ENCODE measurements around the gene PNPLA6.

Gene PNPLA6

DNA sequence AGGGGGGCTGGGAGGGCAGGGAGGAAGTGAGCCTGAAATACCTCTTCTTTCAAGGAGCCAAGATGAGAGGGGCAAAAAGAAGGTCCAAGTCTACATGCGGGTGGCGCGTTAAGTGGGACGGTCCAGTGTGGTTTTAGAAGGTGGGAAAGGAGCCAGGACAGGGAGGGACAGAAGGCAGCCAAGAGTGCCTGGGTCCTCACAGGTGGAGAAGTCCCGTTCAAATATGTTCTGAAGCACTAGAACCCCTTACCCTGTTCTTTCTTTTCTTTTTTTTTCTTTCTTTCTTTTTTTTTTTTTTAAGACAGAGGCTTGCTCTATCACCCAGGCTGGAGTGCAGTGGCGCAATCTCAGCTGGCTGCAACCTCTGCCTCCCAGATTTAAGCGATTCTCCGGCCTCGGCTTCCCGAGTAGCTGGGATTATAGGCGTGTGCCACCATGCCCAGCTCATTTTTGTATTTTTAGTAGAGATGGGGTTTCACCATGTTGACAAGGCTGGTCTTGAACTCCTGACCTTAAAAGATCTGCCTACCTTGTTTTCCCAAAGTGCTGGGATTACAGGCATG lies 67.5 kb downstream of the PNPLA6 start:
- DNase-seq, result no peak

DNA sequence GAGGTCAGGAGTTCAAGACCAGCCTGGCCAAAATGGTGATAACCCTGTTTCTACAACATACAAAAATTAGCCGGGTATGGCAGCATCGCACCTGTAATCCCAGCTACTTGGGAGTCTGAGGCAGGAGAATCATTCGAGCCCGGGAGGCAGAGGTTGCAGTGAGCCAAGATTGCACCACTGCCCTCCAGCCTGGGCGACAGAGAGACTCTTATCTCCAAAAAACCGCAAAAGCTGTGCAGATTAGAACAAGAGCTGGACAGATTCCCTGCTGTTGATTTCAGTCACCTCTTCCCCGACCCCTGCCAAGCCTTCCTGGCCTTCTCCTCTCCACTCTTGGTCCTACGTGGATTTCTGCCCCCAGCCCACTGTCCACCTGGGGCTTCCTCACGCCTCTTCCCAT lies 68.4 kb downstream of the PNPLA6 start:
- DNase-seq, result no peak

DNA sequence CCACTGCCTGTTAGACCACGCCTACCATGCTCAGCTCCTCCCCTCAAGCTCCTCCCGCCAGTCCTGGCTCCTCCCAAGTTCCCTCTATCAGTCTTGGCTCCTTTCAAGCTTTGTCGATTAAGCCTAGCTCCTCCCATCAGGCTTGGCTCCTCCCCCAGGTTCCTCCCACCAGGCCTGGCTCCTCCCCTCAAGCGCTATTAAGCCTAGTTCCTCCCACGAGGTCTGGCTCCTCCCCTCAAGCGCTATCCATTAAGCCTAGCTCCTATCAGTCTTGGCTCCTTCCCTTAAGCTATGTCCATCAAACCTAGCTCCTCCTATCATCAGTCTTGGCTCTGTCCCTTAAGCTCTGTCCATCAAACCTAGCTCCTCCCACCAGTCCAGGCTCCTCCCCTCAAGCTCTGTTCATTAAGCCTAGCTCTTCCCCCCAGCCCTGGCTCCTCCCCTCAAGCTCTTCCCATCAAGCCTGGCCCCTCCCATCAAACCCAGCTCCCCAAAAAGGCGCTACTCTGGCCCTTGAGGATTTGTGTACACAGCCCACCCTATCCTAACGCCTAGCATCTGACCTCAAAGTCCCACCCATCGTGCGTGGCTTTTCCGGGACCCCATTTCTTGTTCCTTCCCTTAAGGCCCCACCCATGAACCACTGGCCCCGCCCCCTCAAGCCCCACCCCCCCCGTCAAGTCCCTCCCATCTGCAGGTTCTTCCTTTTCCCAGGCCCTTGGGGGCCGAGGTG lies 70.1 kb downstream of the PNPLA6 start:
- peak; percentile 48 for DNase-seq

DNA sequence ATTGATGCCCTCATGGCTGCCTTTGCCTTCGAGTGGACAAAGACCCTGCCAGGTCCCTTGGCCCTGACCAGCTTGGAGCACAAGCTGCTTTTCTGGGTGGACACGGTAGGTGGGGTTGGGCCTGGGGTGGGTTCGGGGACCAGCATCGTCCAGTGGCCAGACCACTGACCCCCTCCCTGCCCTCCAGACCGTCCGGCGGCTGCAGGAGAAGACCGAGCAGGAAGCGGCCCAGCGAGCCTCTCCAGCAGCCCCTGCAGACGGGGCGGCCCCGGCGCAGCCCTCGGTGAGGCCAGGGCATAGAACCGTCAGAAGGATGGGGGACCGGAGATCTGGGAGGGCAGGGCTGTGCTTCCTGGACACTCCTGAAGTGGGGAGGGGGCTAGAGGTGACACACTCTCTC lies 70.8 kb downstream of the PNPLA6 start:
- DNase-seq, result no peak

DNA sequence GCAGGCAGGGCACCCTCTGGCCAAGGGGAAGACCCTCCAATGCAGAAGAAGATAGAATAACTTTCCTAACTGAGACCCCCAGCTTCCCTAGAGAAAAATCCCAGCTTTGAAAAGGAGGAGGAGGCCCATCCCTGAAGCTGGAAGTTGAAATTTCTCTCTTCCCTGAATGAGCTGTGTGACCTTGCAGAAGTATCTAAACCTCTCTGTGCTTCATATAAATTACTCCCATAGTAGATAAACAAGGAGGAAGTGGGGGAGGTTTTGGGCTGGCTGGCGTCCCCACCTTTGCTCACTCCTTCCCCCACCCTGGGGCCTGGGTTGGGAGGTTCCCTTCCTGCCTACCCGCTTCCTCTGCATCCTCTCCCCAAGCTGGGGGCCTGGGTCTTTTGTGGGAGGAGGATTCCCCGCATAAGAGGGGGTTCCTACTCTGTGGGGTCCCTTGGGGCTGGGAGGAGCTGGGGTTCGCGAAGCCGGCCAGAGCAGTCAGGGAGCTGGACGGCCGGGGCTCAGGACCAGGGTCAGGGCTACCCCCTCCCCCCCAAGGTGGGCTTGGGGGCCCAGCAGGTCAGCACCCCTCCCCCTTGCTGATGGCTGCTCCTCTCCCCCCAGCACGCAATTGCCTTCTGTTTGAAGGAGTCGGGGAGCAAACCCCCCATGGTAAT lies 71.8 kb downstream of the PNPLA6 start:
- DNase-seq, result no peak

DNA sequence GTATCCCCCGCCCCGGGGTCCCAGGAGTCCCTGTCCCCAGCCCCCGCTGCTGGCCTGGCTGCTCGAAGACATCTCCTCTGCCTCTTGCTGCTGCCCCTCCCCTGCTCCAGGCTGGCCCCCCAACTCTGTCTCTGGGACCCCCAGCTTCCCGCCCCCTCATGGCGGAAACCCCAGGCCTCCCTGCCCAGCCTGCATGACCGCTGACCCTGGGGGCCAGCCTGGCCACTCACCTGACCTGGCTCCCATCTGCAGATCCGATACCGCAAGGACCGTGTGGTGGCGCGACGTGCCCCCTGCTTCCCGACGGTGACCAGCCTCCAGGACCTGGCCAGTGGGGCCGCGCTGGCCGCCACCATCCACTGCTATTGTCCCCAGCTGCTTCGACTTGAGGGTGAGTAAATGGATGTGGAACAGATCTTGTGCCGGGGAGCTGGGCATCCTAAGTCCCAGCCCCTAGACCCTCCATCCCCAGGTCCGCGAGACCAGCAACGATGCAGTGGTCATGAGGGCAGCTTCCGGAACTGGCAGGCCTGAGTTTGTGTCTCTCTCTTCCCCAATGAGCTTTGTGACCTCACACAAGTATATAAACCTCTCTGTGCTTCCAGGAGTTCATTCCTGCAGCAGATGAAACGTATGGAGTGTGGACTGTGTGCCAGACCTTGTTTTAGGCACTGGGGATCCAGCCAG lies 72.5 kb downstream of the PNPLA6 start:
- no peak for DNase-seq

DNA sequence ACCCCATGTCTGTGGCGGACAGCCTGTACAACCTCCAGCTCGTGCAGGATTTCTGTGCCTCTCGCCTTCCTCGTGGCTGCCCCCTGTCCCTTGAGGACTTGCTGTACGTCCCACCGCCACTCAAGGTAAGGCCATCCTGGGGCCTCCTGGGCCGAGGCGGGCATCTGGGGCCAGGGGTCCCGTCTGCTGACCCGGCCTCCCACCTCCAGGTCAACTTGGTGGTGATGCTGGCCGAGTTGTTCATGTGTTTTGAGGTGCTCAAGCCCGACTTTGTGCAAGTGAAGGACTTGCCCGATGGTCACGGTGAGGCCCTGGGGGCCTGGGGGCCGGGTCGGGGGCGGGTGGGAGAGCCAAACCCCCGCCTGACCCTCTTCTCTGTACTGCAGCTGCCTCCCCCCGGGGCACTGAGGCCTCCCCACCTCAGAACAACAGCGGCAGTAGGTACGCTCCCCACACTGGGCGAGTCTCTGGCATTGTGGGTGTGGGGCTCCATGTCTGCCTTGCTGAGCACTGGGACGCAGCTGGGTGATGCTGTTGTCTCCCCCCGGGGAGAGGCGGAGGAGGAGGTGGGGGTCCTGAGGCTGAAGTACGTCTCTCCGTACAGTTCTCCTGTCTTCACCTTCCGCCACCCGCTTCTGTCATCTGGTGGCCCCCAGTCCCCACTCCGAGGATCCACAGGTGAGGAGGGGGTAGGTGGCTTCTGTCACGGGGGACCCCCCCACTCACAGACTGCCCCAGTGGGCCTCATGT lies 75.1 kb downstream of the PNPLA6 start:
- no peak for DNase-seq
